ENCODE measurements around the gene CLSTN1.

CLSTN1 gene

DNA sequence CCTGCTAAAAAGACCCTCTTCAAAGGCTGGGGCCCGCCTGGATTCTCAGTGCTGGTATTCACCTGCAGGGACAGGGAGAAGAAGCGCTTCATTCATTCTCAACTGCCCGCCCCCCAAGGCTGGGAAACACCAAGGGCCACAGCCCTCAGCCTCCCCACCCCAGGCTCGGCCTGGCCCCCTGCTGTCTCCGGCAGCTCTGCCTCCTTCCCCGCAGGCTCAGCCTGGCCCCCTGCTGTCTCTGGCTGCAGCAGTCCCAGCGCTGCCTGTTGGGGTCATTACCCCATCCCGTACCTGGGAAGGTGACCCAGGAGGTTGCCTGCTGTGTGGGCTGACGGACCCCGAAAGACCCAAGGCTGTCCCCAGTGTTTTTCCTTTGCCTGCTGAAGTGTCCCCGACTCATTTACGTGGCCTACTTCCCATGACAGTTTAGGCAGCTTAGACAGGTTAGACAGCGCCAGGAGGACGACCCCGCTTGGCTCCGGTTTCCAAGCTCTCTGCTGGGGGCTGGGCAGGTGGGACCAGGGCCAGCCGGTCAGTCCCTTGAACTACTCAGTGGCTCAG is 22.9 kb upstream of the CLSTN1 start:
- ATAC-seq, result no peak
- TF ChIP-seq PPARA (CRISPR knock-in tag; IDR thresholded peaks at IDR 0.05; ENCODE audit: borderline replicate concordance), result no peak
- TF ChIP-seq GLIS3 (CRISPR knock-in tag; IDR thresholded peaks at IDR 0.05), result no peak
- no peak for TF ChIP-seq TCF4 (CRISPR knock-in tag; IDR thresholded peaks at IDR 0.05; ENCODE audit: borderline replicate concordance)
- TF ChIP-seq, protein P1, sequence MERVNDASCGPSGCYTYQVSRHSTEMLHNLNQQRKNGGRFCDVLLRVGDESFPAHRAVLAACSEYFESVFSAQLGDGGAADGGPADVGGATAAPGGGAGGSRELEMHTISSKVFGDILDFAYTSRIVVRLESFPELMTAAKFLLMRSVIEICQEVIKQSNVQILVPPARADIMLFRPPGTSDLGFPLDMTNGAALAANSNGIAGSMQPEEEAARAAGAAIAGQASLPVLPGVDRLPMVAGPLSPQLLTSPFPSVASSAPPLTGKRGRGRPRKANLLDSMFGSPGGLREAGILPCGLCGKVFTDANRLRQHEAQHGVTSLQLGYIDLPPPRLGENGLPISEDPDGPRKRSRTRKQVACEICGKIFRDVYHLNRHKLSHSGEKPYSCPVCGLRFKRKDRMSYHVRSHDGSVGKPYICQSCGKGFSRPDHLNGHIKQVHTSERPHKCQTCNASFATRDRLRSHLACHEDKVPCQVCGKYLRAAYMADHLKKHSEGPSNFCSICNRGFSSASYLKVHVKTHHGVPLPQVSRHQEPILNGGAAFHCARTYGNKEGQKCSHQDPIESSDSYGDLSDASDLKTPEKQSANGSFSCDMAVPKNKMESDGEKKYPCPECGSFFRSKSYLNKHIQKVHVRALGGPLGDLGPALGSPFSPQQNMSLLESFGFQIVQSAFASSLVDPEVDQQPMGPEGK (CRISPR knock-in tag; IDR thresholded peaks at IDR 0.05; ENCODE audit: borderline replicate concordance), result no peak
- TF ChIP-seq, protein P2, sequence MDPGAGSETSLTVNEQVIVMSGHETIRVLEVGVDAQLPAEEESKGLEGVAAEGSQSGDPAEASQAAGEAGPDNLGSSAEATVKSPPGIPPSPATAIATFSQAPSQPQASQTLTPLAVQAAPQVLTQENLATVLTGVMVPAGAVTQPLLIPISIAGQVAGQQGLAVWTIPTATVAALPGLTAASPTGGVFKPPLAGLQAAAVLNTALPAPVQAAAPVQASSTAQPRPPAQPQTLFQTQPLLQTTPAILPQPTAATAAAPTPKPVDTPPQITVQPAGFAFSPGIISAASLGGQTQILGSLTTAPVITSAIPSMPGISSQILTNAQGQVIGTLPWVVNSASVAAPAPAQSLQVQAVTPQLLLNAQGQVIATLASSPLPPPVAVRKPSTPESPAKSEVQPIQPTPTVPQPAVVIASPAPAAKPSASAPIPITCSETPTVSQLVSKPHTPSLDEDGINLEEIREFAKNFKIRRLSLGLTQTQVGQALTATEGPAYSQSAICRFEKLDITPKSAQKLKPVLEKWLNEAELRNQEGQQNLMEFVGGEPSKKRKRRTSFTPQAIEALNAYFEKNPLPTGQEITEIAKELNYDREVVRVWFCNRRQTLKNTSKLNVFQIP (CRISPR knock-in tag; IDR thresholded peaks at IDR 0.05; ENCODE audit: borderline replicate concordance, low read depth), result no peak

DNA sequence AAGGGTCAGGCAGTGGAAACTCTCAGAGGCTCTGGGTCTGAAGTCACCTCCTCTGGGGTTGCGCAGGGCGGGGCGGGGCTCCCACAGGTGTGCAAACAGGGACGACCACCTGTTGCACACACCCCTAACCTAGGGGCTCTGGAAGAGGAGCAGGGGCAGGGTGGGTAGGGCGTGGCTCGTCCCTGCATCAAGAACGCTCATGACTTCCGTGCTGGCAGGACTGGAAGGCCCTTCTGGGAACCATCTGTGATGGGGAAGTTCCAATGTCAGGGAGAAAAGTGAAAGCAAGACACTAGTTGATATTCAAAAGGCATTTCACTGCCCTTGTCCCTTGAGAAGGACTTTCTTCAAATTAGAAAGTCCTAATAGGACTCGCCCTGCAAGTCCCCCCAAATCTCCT is 22.1 kb upstream of the CLSTN1 start:
- no peak for ATAC-seq
- TF ChIP-seq RARB (CRISPR knock-in tag; IDR thresholded peaks at IDR 0.05), result no peak
- TF ChIP-seq SNAI2 (CRISPR knock-in tag; IDR thresholded peaks at IDR 0.05), result no peak
- TF ChIP-seq ZFP3 (CRISPR knock-in tag; IDR thresholded peaks at IDR 0.05), result no peak
- TF ChIP-seq BACH2 (CRISPR knock-in tag; IDR thresholded peaks at IDR 0.05; ENCODE audit: borderline replicate concordance), result no peak
- no peak for TF ChIP-seq OSR1 (CRISPR knock-in tag; IDR thresholded peaks at IDR 0.05)
- no peak for TF ChIP-seq TCF4 (CRISPR knock-in tag; IDR thresholded peaks at IDR 0.05; ENCODE audit: borderline replicate concordance)
- TF ChIP-seq GLIS3 (CRISPR knock-in tag; IDR thresholded peaks at IDR 0.05), result no peak
- TF ChIP-seq PPARA (CRISPR knock-in tag; IDR thresholded peaks at IDR 0.05; ENCODE audit: borderline replicate concordance), result no peak
- TF ChIP-seq ZNF565 (CRISPR knock-in tag; conservative IDR thresholded peaks at IDR 0.05; ENCODE audit: low read depth), result no peak
- TF ChIP-seq ARNTL (CRISPR knock-in tag; IDR thresholded peaks at IDR 0.05; ENCODE audit: borderline replicate concordance, low read depth), result no peak

DNA sequence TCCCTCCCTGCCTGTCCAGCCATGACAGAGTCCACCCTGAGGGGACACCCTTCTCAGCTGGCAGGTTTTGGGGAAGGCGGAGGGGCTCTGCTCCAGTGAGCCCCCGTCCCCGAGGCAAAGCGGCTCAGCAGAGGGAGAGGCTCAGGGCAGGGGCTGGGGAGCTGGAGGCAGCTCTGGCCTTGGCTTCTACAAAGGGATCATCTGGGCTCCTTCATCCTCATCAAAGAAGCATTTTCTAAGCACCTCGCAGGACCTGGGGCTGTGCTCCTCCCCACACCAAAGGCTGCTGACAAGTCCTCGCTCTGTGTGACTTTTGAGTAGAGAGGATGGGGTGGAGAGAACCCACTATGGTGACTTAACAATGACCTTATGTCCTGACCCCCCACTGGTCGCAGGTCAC is 21.0 kb upstream of the CLSTN1 start:
- ATAC-seq, result no peak
- no peak for TF ChIP-seq ZNF8 (CRISPR knock-in tag; IDR thresholded peaks at IDR 0.05)
- TF ChIP-seq, protein P3, sequence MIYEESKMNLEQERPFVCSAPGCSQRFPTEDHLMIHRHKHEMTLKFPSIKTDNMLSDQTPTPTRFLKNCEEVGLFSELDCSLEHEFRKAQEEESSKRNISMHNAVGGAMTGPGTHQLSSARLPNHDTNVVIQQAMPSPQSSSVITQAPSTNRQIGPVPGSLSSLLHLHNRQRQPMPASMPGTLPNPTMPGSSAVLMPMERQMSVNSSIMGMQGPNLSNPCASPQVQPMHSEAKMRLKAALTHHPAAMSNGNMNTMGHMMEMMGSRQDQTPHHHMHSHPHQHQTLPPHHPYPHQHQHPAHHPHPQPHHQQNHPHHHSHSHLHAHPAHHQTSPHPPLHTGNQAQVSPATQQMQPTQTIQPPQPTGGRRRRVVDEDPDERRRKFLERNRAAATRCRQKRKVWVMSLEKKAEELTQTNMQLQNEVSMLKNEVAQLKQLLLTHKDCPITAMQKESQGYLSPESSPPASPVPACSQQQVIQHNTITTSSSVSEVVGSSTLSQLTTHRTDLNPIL (CRISPR knock-in tag; IDR thresholded peaks at IDR 0.05; ENCODE audit: low read depth), result no peak
- TF ChIP-seq, protein P4, sequence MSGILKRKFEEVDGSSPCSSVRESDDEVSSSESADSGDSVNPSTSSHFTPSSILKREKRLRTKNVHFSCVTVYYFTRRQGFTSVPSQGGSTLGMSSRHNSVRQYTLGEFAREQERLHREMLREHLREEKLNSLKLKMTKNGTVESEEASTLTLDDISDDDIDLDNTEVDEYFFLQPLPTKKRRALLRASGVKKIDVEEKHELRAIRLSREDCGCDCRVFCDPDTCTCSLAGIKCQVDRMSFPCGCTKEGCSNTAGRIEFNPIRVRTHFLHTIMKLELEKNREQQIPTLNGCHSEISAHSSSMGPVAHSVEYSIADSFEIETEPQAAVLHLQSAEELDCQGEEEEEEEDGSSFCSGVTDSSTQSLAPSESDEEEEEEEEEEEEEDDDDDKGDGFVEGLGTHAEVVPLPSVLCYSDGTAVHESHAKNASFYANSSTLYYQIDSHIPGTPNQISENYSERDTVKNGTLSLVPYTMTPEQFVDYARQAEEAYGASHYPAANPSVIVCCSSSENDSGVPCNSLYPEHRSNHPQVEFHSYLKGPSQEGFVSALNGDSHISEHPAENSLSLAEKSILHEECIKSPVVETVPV (CRISPR knock-in tag; IDR thresholded peaks at IDR 0.05), result no peak
- TF ChIP-seq OSR1 (CRISPR knock-in tag; IDR thresholded peaks at IDR 0.05), result no peak
- no peak for TF ChIP-seq ZFP3 (CRISPR knock-in tag; IDR thresholded peaks at IDR 0.05)
- TF ChIP-seq BACH2 (CRISPR knock-in tag; IDR thresholded peaks at IDR 0.05; ENCODE audit: borderline replicate concordance), result no peak
- TF ChIP-seq ZFP30 (CRISPR knock-in tag; IDR thresholded peaks at IDR 0.05), result no peak
- no peak for TF ChIP-seq ARNTL (CRISPR knock-in tag; IDR thresholded peaks at IDR 0.05; ENCODE audit: borderline replicate concordance, low read depth)

DNA sequence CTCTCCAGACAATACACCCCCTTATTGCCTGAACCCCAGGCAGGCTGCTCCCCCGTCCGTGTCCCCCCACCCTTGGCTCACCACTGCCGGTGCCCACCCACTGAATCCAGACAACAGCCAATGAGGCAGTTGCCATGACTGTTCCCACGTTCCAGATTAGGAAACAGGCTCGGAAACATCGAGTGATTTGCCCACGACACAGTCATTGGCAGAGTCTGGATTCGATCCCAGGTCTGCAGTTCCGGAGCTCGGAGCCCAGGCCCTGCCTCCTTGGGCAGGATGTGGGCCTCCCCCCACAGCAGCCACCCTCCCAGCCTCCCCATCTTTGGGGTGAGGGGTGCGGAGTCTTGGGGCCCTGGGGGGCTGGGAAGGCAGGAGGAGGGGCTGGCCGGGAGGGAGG is 20.3 kb upstream of the CLSTN1 start:
- TF ChIP-seq PPARA (CRISPR knock-in tag; IDR thresholded peaks at IDR 0.05; ENCODE audit: borderline replicate concordance) (no peak), ZNF8 (CRISPR knock-in tag; IDR thresholded peaks at IDR 0.05) (no peak), TOX (CRISPR knock-in tag; IDR thresholded peaks at IDR 0.05; ENCODE audit: borderline replicate concordance) (no peak)
- TF ChIP-seq, protein P3 (CRISPR knock-in tag; IDR thresholded peaks at IDR 0.05; ENCODE audit: low read depth), result no peak
- ATAC-seq, result no peak

DNA sequence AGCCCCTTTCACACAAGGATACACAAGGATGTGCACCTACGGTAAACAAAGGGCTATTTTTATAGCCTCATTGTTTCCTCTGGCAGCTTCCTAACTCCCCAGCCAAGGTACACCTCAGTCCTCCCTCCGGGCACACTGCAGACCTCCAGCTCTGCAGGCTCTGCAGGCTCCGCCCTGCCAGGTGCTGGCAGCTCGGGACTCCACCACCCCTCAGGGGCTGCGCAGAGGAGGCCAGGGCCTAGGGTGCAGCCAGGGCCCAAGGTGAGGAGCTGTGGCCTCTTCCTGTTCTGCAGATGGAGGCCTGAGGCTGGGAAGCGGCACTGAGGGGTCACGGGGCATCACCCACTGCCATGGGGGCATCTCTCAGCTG is 19.8 kb upstream of the CLSTN1 start:
- ATAC-seq, result peak; percentile 12; the same call in 1 of the 3 replicates
- TF ChIP-seq, protein P4 (CRISPR knock-in tag; IDR thresholded peaks at IDR 0.05), result no peak
- no peak for TF ChIP-seq TCF4 (CRISPR knock-in tag; IDR thresholded peaks at IDR 0.05; ENCODE audit: borderline replicate concordance)
- TF ChIP-seq ISL1 (CRISPR knock-in tag; IDR thresholded peaks at IDR 0.05), result no peak
- TF ChIP-seq ARNTL (CRISPR knock-in tag; IDR thresholded peaks at IDR 0.05; ENCODE audit: borderline replicate concordance, low read depth), result no peak
- no peak for TF ChIP-seq CSDC2 (CRISPR knock-in tag; IDR thresholded peaks at IDR 0.05)
- TF ChIP-seq, protein P1 (CRISPR knock-in tag; IDR thresholded peaks at IDR 0.05; ENCODE audit: borderline replicate concordance), result no peak
- TF ChIP-seq ZFP3 (CRISPR knock-in tag; IDR thresholded peaks at IDR 0.05), result no peak
- TF ChIP-seq OSR1 (CRISPR knock-in tag; IDR thresholded peaks at IDR 0.05), result no peak
